Measurements from ENCODE around the gene ANKHD1. TPM values are rescaled to one million over a fixed set of nuclear protein-coding genes. Genes with fewer than 3 reads are reported as not detected.

The ANKHD1 gene
- total and polyA plus RNA-seq, 4 donors, result 33.2 to 116 (median 60.1) TPM

- H3K36me3 ChIP-seq (ENCODE audit: control insufficient read depth in 4 of 4, insufficient read depth in 3 of 4, low read depth in 1 of 4, low read length in 3 of 4), result peaks cover 0 to 6% (median 2%) of the 10 kb centered on the region in 4 donors
- TF ChIP-seq SP1 (IDR thresholded peaks at IDR 0.05) (no peak), GABPA (IDR thresholded peaks at IDR 0.05 in 1 of 2, conservative IDR thresholded peaks at IDR 0.05 in 1 of 2) (no peak), RAD21 (IDR thresholded peaks at IDR 0.05) (peak in 1 of 2 donors; percentile 9)
- no peak for DNase-seq (ENCODE audit: low spot score)
- H3K27ac ChIP-seq (ENCODE audit: low read depth in 1 of 2, low read length in 2 of 2), result peak overlapping the region; percentile 85 to 95
- H3K4me3 ChIP-seq (ENCODE audit: low read depth in 1 of 3, low read length in 3 of 3), result peak overlapping the region; percentile 74 to 87 (median 83)
- 7% methylated on average over 6 of the region's 6 CpGs for WGBS
- no peaks in the 10 kb centered on the region for H3K27me3 ChIP-seq (ENCODE audit: control insufficient read depth in 4 of 4, insufficient read depth in 4 of 4, low read length in 3 of 4)
- peaks cover 12 to 51% (median 48%) of the 10 kb centered on the region in 4 donors for H3K4me1 ChIP-seq (ENCODE audit: control insufficient read depth in 4 of 4, insufficient read depth in 4 of 4, low read length in 3 of 4)
- H3K9me3 ChIP-seq (ENCODE audit: control insufficient read depth in 4 of 4, low read length in 3 of 4), result no peaks in the 10 kb centered on the region
- peak overlapping the region; percentile 82 to 88 for H3K9ac ChIP-seq (ENCODE audit: low read depth in 1 of 2, low read length in 2 of 2)
Observed at GRCh38 chr5:140556438-140556837, 154.8 kb downstream of the ANKHD1 start.

DNA sequence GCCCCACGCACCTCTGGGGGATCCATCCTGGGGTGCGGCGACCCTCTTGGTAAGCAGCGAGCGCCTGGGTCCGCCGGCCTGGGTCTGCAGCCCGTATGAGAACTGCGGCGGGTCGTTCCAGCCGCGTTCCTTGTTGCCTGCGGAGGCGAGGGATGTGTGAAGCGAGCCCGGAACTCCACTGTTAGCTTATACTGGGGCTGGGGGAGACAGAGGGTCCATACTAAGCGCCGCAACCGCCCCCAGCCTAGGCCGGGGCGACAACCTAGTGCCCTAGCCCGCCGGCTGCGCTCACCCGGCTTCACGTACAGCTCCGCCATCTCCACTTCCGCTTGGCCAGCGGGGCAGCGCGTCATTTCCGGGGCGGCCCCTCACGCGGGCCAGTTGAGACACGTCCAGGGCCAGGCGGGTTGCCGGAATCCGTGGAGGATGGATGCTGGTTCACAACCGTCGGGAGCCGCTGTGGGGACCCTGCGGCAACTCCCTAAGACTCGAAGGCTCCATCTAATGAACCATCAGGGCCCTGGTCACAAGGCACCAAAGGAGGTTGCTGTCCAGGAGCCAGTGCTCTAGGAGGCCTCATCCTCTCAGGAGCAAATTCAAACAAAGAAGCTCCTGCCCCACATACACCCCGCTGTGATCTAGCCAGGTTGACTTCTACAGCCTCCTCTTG lies 155.6 kb downstream of the ANKHD1 start, which contains the start of gene SRA1:
SRA1 (minus strand) TSS at position 338 of the 670 bp plus-strand sequence; CDS start at position 317, 21 bp downstream.
- Histone ChIP-seq H3K27ac (ENCODE audit: low read depth in 1 of 2, low read length in 2 of 2) (peak within 1 kb of the TSS; percentile 85 to 95), H3K27me3 (ENCODE audit: control insufficient read depth in 4 of 4, insufficient read depth in 4 of 4, low read length in 3 of 4) (no peaks in the 10 kb centered on the region), H3K4me3 (ENCODE audit: low read depth in 1 of 3, low read length in 3 of 3) (peak within 1 kb of the TSS; percentile 74 to 87 (median 83)), H3K9me3 (ENCODE audit: control insufficient read depth in 4 of 4, low read length in 3 of 4) (no peaks in the 10 kb centered on the region), H3K36me3 (ENCODE audit: control insufficient read depth in 4 of 4, insufficient read depth in 3 of 4, low read depth in 1 of 4, low read length in 3 of 4) (no peaks in the 10 kb centered on the region), H3K9ac (ENCODE audit: low read depth in 1 of 2, low read length in 2 of 2) (peak within 1 kb of the TSS; percentile 82 to 88), H3K4me1 (ENCODE audit: control insufficient read depth in 4 of 4, insufficient read depth in 4 of 4, low read length in 3 of 4) (peaks cover 17 to 60% (median 57%) of the 10 kb centered on the region in 4 donors)
- peak; percentile 31 to 51 for TF ChIP-seq RXRA (IDR thresholded peaks at IDR 0.05)
- TF ChIP-seq, protein P1, sequence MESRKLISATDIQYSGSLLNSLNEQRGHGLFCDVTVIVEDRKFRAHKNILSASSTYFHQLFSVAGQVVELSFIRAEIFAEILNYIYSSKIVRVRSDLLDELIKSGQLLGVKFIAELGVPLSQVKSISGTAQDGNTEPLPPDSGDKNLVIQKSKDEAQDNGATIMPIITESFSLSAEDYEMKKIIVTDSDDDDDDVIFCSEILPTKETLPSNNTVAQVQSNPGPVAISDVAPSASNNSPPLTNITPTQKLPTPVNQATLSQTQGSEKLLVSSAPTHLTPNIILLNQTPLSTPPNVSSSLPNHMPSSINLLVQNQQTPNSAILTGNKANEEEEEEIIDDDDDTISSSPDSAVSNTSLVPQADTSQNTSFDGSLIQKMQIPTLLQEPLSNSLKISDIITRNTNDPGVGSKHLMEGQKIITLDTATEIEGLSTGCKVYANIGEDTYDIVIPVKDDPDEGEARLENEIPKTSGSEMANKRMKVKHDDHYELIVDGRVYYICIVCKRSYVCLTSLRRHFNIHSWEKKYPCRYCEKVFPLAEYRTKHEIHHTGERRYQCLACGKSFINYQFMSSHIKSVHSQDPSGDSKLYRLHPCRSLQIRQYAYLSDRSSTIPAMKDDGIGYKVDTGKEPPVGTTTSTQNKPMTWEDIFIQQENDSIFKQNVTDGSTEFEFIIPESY (IDR thresholded peaks at IDR 0.05), result no peak
- TF ChIP-seq, protein P2, sequence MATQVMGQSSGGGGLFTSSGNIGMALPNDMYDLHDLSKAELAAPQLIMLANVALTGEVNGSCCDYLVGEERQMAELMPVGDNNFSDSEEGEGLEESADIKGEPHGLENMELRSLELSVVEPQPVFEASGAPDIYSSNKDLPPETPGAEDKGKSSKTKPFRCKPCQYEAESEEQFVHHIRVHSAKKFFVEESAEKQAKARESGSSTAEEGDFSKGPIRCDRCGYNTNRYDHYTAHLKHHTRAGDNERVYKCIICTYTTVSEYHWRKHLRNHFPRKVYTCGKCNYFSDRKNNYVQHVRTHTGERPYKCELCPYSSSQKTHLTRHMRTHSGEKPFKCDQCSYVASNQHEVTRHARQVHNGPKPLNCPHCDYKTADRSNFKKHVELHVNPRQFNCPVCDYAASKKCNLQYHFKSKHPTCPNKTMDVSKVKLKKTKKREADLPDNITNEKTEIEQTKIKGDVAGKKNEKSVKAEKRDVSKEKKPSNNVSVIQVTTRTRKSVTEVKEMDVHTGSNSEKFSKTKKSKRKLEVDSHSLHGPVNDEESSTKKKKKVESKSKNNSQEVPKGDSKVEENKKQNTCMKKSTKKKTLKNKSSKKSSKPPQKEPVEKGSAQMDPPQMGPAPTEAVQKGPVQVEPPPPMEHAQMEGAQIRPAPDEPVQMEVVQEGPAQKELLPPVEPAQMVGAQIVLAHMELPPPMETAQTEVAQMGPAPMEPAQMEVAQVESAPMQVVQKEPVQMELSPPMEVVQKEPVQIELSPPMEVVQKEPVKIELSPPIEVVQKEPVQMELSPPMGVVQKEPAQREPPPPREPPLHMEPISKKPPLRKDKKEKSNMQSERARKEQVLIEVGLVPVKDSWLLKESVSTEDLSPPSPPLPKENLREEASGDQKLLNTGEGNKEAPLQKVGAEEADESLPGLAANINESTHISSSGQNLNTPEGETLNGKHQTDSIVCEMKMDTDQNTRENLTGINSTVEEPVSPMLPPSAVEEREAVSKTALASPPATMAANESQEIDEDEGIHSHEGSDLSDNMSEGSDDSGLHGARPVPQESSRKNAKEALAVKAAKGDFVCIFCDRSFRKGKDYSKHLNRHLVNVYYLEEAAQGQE (IDR thresholded peaks at IDR 0.05), result peak; percentile 87
- TF ChIP-seq GABPA (IDR thresholded peaks at IDR 0.05 in 1 of 2, conservative IDR thresholded peaks at IDR 0.05 in 1 of 2), result peak; percentile 92 to 98
- no peak for TF ChIP-seq HNF4G (IDR thresholded peaks at IDR 0.05)
- TF ChIP-seq YY1 (IDR thresholded peaks at IDR 0.05), result peak; percentile 94
- peak in 1 of 2 donors; percentile 53 for TF ChIP-seq HNF4A (conservative IDR thresholded peaks at IDR 0.05)
- TF ChIP-seq JUND (IDR thresholded peaks at IDR 0.05), result peak in 1 of 2 donors; percentile 12
- TF ChIP-seq SP1 (IDR thresholded peaks at IDR 0.05), result peak; percentile 55
- TF ChIP-seq EGR1 (IDR thresholded peaks at IDR 0.05; ENCODE audit: low read depth in 2 of 2), result no peak
- no peak for TF ChIP-seq TAF1 (conservative IDR thresholded peaks at IDR 0.05)
- TF ChIP-seq, protein P3, sequence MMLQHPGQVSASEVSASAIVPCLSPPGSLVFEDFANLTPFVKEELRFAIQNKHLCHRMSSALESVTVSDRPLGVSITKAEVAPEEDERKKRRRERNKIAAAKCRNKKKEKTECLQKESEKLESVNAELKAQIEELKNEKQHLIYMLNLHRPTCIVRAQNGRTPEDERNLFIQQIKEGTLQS (IDR thresholded peaks at IDR 0.05), result no peak
- peak; percentile 6 to 46 for TF ChIP-seq RAD21 (IDR thresholded peaks at IDR 0.05)
- no peak for TF ChIP-seq CTCF (IDR thresholded peaks at IDR 0.05; ENCODE audit: low read depth, low read length, missing input control)
- TF ChIP-seq NR2F2 (IDR thresholded peaks at IDR 0.05), result no peak
- no peak for TF ChIP-seq FOXA2 (IDR thresholded peaks at IDR 0.05)
- TF ChIP-seq MAX (IDR thresholded peaks at IDR 0.05), result peak; percentile 44
- TF ChIP-seq FOXA1 (IDR thresholded peaks at IDR 0.05), result peak; percentile 32
- under 1% methylated on average over 46 of the region's 46 CpGs for WGBS
- DNase-seq (ENCODE audit: low spot score), result peak; percentile 95
